Caco-2 (cell line): ENCODE measurements around the gene CELF5. TPM values are rescaled to one million over a fixed set of nuclear protein-coding genes. Genes with fewer than 3 reads are reported as not detected.

Experiments used
- BruUV-seq: library from RNA; stranded (reverse); fragments of 400-500 nt; replicated peaks from 2 replicates; lab custom pipeline; 2021; lab: Mats Ljungman, UMichigan
- CTCF ChIA-PET: fragments of 300-600 bp; sonication (Branson Sonifier 250); formaldehyde crosslinking; loops from one replicate; lab custom pipeline; 2022; ENCODE audit warnings: antibody characterized with exemption; lab: Charles Lee
- POLR2A ChIA-PET: fragments of 300-600 bp; sonication (Branson Sonifier 250); formaldehyde crosslinking; loops from one replicate; lab custom pipeline; 2022; ENCODE audit warnings: antibody characterized with exemption; lab: Charles Lee
- DNase-seq, 2 experiments: peaks; one replicate each; pipeline versions ENCODE4 v3.0.0 to v3.0.0-alpha.2; 2020 to 2022
- H3K27me3 ChIP-seq: replicated peaks from 2 replicates; pipeline ENCODE4 v1.6.0; 2011; ENCODE audit warnings: low read length; ENCODE audit not compliant: control insufficient read depth, insufficient read depth
- H3K36me3 ChIP-seq: 2 replicates; pipeline ENCODE4 v1.5.1; 2011; ENCODE audit warnings: low read length; ENCODE audit not compliant: control insufficient read depth, insufficient read depth
- H3K4me1 ChIP-seq: fragments of 250-450 bp; sonication (Bioruptor Pico); 2 replicates; pipeline ENCODE4 v1.5.1; 2020; ENCODE audit warnings: mild to moderate bottlenecking
- H3K4me3 ChIP-seq: 2 replicates; pipeline ENCODE4 v1.5.1; 2011; ENCODE audit warnings: low read depth, mild to moderate bottlenecking, control low read depth, low read length
- H3K9me3 ChIP-seq: fragments of 250-450 bp; sonication (Bioruptor Pico); 2 replicates; pipeline ENCODE4 v1.5.1; 2020; ENCODE audit warnings: mild to moderate bottlenecking, moderate library complexity
- H3K27ac Mint-ChIP-seq: one replicate; pipeline ENCODE4 v1.8.0; 2022; ENCODE audit warnings: mixed read lengths; ENCODE audit not compliant: unreplicated experiment
- H3K27me3 Mint-ChIP-seq: one replicate; pipeline ENCODE4 v1.8.0; 2022; ENCODE audit warnings: mixed read lengths; ENCODE audit not compliant: insufficient read depth, unreplicated experiment
- H3K36me3 Mint-ChIP-seq: one replicate; pipeline ENCODE4 v1.8.0; 2022; ENCODE audit warnings: mild to moderate bottlenecking, mixed read lengths; ENCODE audit not compliant: insufficient read depth, unreplicated experiment
- H3K4me1 Mint-ChIP-seq: one replicate; pipeline ENCODE4 v1.8.0; 2022; ENCODE audit warnings: low read depth, mixed read lengths; ENCODE audit not compliant: unreplicated experiment
- H3K4me3 Mint-ChIP-seq: one replicate; pipeline ENCODE4 v1.8.0; 2022; ENCODE audit warnings: mild to moderate bottlenecking, moderate library complexity, mixed read lengths; ENCODE audit not compliant: unreplicated experiment
- H3K9me3 Mint-ChIP-seq: one replicate; pipeline ENCODE4 v1.8.0; 2022; ENCODE audit warnings: mixed read lengths; ENCODE audit not compliant: unreplicated experiment
- CTCF ChIP-seq, 2 experiments: fragments of 200-600 bp in 1 of 2; IDR thresholded peaks; 1 replicate in 1 of 2; 2 replicates in 1 of 2; pipeline versions ENCODE4 v1.5.1 to v1.8.0; 2011 to 2022; ENCODE audit warnings: antibody characterized with exemption in 1 of 2, control low read depth in 1 of 2, inconsistent platforms in 1 of 2, low read depth in 1 of 2, low read length in 1 of 2, mild to moderate bottlenecking in 1 of 2, moderate library complexity in 1 of 2; ENCODE audit not compliant: insufficient read depth in 1 of 2, severe bottlenecking in 1 of 2, unreplicated experiment in 1 of 2
- intact Hi-C: fragments of 100-400 bp; cut with micrococcal nuclease; formaldehyde crosslinking; loops from one replicate; pipeline ENCODE4 v1.10.0; 2022; ENCODE audit not compliant: unreplicated experiment
- total RNA-seq: library from RNA; stranded (reverse); gene quantifications from 2 replicates; pipeline ENCODE4 v1.2.3, GENCODE V29; 2022

The CELF5 gene
- total RNA-seq, 1 experiment from 2014 or later = 0.07 TPM

- no TSS peak for BruUV-seq
Measured at GRCh38 chr19:3282564-3282963, 58.1 kb downstream of the CELF5 start.

GRCh38 chr19:3283246-3283751 is 58.8 kb downstream of the CELF5 start:
- no peaks in the 10 kb centered on the region for H3K36me3 Mint-ChIP-seq

More at GRCh38 chr19:3282564-3282963, 58.1 kb downstream of the CELF5 start:
- H3K27me3 ChIP-seq = no peaks in the 10 kb centered on the region
- no peaks in the 10 kb centered on the region for H3K36me3 Mint-ChIP-seq
- H3K9me3 Mint-ChIP-seq = no peaks in the 10 kb centered on the region
- POLR2A ChIA-PET = no interaction called here
- H3K9me3 ChIP-seq = 0 out of 2 replicates have a peak, but pooled peaks cover 3% of the 10 kb centered on the region
- H3K4me3 Mint-ChIP-seq = no peak overlapping the region
- no peak overlapping the region for H3K4me3 ChIP-seq
- CTCF ChIA-PET = no interaction called here
- DNase-seq = no peak
- no peak overlapping the region for H3K27ac Mint-ChIP-seq
- H3K4me1 ChIP-seq = no peaks in the 10 kb centered on the region
- peaks cover 12% of the 10 kb centered on the region for H3K27me3 Mint-ChIP-seq
- H3K4me1 Mint-ChIP-seq = peaks cover 2% of the 10 kb centered on the region
- H3K36me3 ChIP-seq = no peaks in the 10 kb centered on the region
- intact Hi-C loops = no loop called here
- no peak for TF ChIP-seq CTCF (IDR thresholded peaks at IDR 0.05; ENCODE audit: insufficient read depth in 1 of 2, low read depth in 1 of 2, low read length in 1 of 2, severe bottlenecking in 1 of 2, unreplicated experiment in 1 of 2)

More at GRCh38 chr19:3283246-3283751, 58.8 kb downstream of the CELF5 start:
- Histone ChIP-seq H3K4me3 (no peak overlapping the region), H3K36me3 (no peaks in the 10 kb centered on the region), H3K27me3 (no peaks in the 10 kb centered on the region), H3K9me3 (0 out of 2 replicates have a peak, but pooled peaks cover 3% of the 10 kb centered on the region), H3K4me1 (no peaks in the 10 kb centered on the region)
- BruUV-seq = no TSS peak
- TF ChIP-seq CTCF (IDR thresholded peaks at IDR 0.05; ENCODE audit: insufficient read depth in 1 of 2, low read depth in 1 of 2, low read length in 1 of 2, severe bottlenecking in 1 of 2, unreplicated experiment in 1 of 2) = no peak
- intact Hi-C loops = no loop called here
- Mint-ChIP-seq H3K27ac (no peak overlapping the region), H3K9me3 (no peaks in the 10 kb centered on the region), H3K4me1 (no peaks in the 10 kb centered on the region), H3K4me3 (no peak overlapping the region), H3K27me3 (peaks cover 9% of the 10 kb centered on the region)
- no peak for DNase-seq
- ChIA-PET POLR2A (no interaction called here), CTCF (no interaction called here)
